ENCODE data around the gene CPA1. TPM values are rescaled to one million over a fixed set of nuclear protein-coding genes. Genes with fewer than 3 reads are reported as not detected.

CPA1 gene
- total and polyA plus RNA-seq, 9 of the 15 experiments (the other 6 are each of a cell fraction or from before 2014, with no cell fraction given) = 6.5 TPM; not detected in 8

DNA sequence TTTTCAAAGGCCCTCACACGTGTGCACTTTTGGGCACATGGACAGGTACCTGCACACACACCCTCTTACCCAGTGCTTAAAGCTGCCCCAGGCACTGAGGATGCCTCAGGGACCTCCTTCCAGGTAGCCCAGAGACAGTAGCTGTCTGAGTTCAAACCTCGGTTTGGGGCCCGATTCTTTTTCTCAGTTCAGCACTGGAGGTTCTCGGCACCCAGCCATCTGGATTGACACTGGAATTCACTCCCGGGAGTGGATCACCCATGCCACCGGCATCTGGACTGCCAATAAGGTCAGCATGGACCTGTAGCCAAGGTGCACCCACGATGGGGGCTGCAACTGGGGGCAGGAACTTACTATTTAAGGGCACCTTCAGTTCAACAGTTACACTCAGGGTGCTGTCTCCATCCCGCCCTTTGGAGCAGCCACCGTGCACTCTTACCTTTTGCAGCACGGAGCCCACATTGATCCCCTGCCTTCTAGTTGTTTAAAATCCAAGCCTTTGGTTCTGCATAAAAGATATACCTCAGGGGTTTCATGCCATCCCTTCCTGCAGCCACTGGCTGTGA lies 18.0 kb upstream of the CPA1 start:
- intact Hi-C loops (cut with micrococcal nuclease) = loop anchor here (10.0 kb wide), 1 partner anchor 288 kb away; the partner anchor contains the start of gene KLHDC10
- H3K4me1 ChIP-seq (replicated peaks in 1 of 2; ENCODE audit: control insufficient read depth in 2 of 2, insufficient read depth in 2 of 2, low read length in 2 of 2) = no peaks in the 10 kb centered on the region; a peak in 1 of 5 replicates
- ATAC-seq = no peak
- H3K36me3 ChIP-seq (ENCODE audit: control insufficient read depth, insufficient read depth, low read length) = no peaks in the 10 kb centered on the region
- BruUV-seq (replicated peaks) = no TSS peak
- H3K79me2 ChIP-seq (ENCODE audit: control insufficient read depth, insufficient read depth, low read length) = no peaks in the 10 kb centered on the region
- H3K27me3 ChIP-seq (ENCODE audit: control insufficient read depth in 2 of 2, insufficient read depth in 2 of 2, low read length in 2 of 2) = peaks cover 15 to 42% of the 10 kb centered on the region in 2 experiments
- H4K20me1 ChIP-seq (replicated peaks; ENCODE audit: control insufficient read depth, insufficient read depth, low read length) = no peaks in the 10 kb centered on the region
- under 1% methylated on average over 10 of the region's 10 CpGs for WGBS (ENCODE audit: insufficient coverage, low coverage, missing lambda C conversion rate)
- CTCF ChIA-PET (ENCODE audit: low intra/inter-chr PET ratio) = no interaction called here
- no peaks in the 10 kb centered on the region for H3K9me1 ChIP-seq (ENCODE audit: control insufficient read depth, insufficient read depth, low read length)
- no peak overlapping the region for H3K4me2 ChIP-seq (ENCODE audit: insufficient read depth, low read length)
- no peak overlapping the region for H3K9ac ChIP-seq (ENCODE audit: insufficient read depth in 1 of 2, low read depth in 2 of 2, low read length in 2 of 2)
- no peak for DNase-seq (ENCODE audit: extremely low read depth in 1 of 4, low spot score in 3 of 4)
- in situ Hi-C loops (cut with MboI) = no loop called here
- H3K27ac ChIP-seq (ENCODE audit: extremely low read depth, low read depth, low read length) = no peak overlapping the region
- POLR2A ChIA-PET = interaction anchor here (1.0 kb wide), 1 partner anchor 9 kb away, joined by 3 read pairs; no protein-coding TSS in a partner anchor
- peaks cover 5% of the 10 kb centered on the region; the same call in 1 of the 2 replicates for H3K9me3 ChIP-seq (replicated peaks; ENCODE audit: control insufficient read depth, insufficient read depth, low read depth, low read length)
- FAIRE-seq = no peak
- H3K4me3 ChIP-seq = no peak overlapping the region
- no peak overlapping the region for H2AFZ ChIP-seq (ENCODE audit: low read depth, low read length)
- TF ChIP-seq HDAC3 (IDR thresholded peaks at IDR 0.05; ENCODE audit: borderline replicate concordance, partially characterized antibody) (no peak), RBBP5 (IDR thresholded peaks at IDR 0.05; ENCODE audit: borderline replicate concordance, insufficient read depth, low read length, poor library complexity, severe bottlenecking) (no peak), HMG20A (CRISPR knock-in tag; conservative IDR thresholded peaks at IDR 0.05) (no peak), KLF1 (tag; IDR thresholded peaks at IDR 0.05) (no peak)
- TF ChIP-seq, protein P1, sequence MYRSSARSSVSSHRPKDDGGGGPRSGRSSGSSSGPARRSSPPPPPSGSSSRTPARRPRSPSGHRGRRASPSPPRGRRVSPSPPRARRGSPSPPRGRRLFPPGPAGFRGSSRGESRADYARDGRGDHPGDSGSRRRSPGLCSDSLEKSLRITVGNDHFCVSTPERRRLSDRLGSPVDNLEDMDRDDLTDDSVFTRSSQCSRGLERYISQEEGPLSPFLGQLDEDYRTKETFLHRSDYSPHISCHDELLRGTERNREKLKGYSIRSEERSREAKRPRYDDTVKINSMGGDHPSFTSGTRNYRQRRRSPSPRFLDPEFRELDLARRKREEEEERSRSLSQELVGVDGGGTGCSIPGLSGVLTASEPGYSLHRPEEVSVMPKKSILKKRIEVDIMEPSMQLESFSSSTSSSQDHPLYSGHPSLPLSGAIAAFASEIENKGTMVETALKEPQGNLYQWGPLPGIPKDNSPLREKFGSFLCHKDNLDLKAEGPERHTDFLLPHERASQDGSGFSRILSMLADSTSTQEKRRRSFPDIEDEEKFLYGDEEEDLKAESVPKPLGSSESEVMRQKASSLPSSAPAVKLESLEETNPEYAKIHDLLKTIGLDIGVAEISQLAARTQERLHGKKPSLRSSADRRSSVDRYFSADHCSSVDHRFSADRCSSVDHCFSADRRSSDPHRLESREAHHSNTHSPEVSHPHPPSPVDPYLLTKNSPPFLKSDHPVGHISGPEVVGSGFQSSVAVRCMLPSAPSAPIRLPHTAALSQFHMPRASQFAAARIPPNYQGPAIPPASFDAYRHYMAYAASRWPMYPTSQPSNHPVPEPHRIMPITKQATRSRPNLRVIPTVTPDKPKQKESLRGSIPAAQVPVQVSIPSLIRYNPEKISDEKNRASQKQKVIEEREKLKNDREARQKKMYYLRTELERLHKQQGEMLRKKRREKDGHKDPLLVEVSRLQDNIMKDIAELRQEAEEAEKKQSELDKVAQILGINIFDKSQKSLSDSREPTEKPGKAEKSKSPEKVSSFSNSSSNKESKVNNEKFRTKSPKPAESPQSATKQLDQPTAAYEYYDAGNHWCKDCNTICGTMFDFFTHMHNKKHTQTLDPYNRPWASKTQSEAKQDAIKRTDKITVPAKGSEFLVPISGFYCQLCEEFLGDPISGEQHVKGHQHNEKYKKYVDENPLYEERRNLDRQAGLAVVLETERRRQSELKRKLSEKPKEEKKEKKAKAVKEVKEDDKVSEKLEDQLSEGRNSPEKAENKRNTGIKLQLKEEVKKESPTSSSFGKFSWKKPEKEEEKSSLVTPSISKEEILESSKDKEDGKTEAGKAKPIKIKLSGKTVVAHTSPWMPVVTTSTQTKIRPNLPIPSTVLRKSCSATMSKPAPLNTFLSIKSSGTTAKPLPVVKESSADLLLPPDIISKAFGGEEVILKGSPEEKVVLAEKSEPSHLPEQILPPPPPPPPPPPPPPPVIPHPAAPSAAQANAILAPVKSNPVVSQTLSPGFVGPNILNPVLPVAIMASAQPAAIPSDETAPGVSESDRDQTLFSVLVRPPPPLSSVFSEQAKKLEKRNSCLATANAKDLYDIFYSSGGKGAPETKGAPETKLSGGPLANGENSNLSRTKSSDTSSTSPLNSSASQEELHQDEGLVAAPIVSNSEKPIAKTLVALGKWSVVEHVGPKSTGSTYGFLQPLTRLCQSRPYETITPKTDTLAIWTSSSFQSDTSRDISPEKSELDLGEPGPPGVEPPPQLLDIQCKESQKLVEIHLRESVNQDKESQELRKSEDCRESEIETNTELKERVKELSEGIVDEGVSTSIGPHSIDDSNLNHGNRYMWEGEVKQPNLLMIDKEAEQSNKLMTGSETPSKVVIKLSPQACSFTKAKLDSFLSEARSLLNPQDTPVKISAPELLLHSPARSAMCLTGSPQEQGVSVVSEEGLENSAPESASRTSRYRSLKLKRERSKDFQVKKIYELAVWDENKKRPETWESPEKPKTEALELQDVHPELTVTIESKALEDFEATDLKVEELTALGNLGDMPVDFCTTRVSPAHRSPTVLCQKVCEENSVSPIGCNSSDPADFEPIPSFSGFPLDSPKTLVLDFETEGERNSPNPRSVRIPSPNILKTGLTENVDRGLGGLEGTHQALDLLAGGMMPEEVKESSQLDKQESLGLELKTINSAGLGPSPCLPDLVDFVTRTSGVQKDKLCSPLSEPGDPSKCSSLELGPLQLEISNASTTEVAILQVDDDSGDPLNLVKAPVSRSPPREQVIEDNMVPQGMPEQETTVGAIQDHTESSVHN (IDR thresholded peaks at IDR 0.05; ENCODE audit: borderline replicate concordance in 1 of 2, low read depth in 1 of 2) = no peak
- TF ChIP-seq, protein P2, sequence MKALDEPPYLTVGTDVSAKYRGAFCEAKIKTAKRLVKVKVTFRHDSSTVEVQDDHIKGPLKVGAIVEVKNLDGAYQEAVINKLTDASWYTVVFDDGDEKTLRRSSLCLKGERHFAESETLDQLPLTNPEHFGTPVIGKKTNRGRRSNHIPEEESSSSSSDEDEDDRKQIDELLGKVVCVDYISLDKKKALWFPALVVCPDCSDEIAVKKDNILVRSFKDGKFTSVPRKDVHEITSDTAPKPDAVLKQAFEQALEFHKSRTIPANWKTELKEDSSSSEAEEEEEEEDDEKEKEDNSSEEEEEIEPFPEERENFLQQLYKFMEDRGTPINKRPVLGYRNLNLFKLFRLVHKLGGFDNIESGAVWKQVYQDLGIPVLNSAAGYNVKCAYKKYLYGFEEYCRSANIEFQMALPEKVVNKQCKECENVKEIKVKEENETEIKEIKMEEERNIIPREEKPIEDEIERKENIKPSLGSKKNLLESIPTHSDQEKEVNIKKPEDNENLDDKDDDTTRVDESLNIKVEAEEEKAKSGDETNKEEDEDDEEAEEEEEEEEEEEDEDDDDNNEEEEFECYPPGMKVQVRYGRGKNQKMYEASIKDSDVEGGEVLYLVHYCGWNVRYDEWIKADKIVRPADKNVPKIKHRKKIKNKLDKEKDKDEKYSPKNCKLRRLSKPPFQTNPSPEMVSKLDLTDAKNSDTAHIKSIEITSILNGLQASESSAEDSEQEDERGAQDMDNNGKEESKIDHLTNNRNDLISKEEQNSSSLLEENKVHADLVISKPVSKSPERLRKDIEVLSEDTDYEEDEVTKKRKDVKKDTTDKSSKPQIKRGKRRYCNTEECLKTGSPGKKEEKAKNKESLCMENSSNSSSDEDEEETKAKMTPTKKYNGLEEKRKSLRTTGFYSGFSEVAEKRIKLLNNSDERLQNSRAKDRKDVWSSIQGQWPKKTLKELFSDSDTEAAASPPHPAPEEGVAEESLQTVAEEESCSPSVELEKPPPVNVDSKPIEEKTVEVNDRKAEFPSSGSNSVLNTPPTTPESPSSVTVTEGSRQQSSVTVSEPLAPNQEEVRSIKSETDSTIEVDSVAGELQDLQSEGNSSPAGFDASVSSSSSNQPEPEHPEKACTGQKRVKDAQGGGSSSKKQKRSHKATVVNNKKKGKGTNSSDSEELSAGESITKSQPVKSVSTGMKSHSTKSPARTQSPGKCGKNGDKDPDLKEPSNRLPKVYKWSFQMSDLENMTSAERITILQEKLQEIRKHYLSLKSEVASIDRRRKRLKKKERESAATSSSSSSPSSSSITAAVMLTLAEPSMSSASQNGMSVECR (CRISPR knock-in tag; IDR thresholded peaks at IDR 0.05) = no peak

Measured in K562 (cell line).